DMS114 treated with DMSO at 0.1 percent for 48 hours (cell line): ENCODE results near the gene SLC39A2.

Experiments
- DNase-seq: peaks from one replicate; lab custom pipeline; 2025; ENCODE audit not compliant: unreplicated experiment; lab: John Stamatoyannopoulos, UW

SLC39A2 gene

DNA sequence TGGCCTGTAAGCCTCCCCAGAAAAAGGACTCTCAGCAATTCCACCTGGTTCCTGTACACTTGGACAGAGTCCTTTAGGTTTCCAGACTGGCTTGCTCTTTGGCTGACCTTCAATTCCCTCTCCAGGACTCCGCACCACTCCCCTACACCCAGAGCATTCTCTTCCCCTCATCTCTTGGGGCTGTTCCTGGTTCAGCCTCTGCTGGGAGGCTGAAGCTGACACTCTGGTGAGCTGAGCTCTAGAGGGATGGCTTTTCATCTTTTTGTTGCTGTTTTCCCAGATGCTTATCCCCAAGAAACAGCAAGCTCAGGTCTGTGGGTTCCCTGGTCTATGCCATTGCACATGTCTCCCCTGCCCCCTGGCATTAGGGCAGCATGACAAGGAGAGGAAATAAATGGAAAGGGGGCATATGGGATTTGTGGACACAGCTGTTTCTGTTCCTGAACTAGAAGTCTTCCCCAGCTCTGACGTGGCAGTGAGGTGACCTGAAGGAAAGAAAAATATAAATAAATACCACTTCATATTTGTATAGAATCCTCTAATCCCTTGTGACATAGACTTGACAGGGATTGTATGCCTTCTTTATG lies 44.4 kb downstream of the SLC39A2 start:
- DNase-seq, result no peak

DNA sequence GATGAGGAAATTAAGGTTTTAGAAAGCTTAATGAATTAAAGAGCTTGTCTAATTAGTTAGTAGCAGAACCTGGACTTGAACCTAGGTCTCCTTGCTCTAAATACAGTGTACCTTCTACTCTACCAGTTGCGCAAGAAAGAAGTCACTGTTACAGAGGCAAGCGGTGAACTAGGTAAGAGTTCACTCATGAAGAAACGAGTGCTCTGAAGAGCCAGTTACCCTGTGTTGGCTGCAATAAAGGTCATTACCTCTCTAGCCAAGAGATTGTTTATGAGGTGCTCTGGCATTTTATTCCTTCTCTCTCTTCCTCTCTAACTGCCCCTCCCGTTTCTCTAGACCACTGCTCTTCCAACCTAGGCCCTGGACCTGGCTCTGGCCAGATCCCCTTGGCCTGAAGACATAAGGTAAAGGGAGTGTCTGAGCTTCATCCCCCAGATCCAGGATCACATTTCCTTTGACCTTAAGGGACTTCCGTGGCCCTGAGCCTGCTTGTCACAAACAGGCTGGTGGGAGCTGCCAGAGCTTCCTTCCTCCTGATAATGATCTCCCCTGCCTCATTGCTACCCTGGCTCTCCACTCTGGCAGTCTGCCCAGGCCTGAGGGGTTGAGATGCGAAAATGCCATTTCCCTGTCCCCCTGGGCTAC lies 45.0 kb downstream of the SLC39A2 start:
- no peak for DNase-seq

- no peak for DNase-seq
Observed at GRCh38 chr14:21047378-21047781, 48.3 kb downstream of the SLC39A2 start.

DNA sequence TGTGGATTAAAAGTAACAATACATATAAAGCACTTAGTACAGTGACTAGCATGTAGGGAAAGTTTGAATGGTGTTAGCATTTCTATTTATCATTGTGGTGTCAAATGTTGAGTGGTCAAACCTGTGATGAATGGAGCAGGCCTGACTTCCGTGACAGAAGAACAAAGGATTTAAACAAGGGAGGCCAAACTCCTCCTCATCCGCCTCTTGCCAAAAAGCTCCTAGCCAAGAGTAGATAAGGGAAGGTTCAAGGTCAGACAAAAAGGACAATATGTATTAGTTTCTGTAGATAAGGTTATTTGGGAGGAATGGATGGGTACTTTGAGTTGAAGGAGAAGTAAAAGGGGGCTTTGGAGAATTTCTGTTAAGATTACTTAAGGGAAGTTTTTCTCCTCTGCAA lies 49.5 kb downstream of the SLC39A2 start:
- no peak for DNase-seq

- no peak for DNase-seq
Observed at GRCh38 chr14:21049271-21049673, 50.2 kb downstream of the SLC39A2 start.

GRCh38 chr14:21050597-21050996 lies 51.5 kb downstream of the SLC39A2 start:
- no peak for DNase-seq
